GM12878 (cell line): ENCODE results near the gene RIN1. TPM values are rescaled to one million over a fixed set of nuclear protein-coding genes. Genes with fewer than 3 reads are reported as not detected.

Experiments
- ATAC-seq: fragments of 200-7000 bp; cut with Tn5 transposase; 3 replicates; pipeline ENCODE4 v1.9.1; 2020; ENCODE audit warnings: mild to moderate bottlenecking, moderate library complexity
- BruUV-seq: library from RNA; stranded (reverse); fragments of 400-500 nt; replicated peaks from 2 replicates; lab custom pipeline; 2021; lab: Mats Ljungman, UMichigan
- CTCF ChIA-PET: fragments of 300-600 bp; sonication (Branson Sonifier 250); formaldehyde crosslinking; extraction: SDS; loops from one replicate; lab custom pipeline; 2021; ENCODE audit warnings: inconsistent platforms; lab: Yijun Ruan, JAX
- POLR2A ChIA-PET: fragments of 350-600 bp; formaldehyde crosslinking; extraction: SDS; loops from one replicate; lab custom pipeline; 2021; ENCODE audit warnings: inconsistent platforms; lab: Charles Lee
- RAD21 ChIA-PET: fragments of 300-600 bp; sonication (Branson Sonifier 250); formaldehyde crosslinking; loops from one replicate; lab custom pipeline; 2023; ENCODE audit warnings: antibody characterized with exemption; ENCODE audit not compliant: unreplicated experiment; lab: Charles Lee
- SMC1A ChIA-PET: fragments of 300-600 bp; sonication (Branson Sonifier 250); formaldehyde crosslinking; loops from one replicate; lab custom pipeline; 2023; ENCODE audit not compliant: unreplicated experiment, uncharacterized antibody; lab: Charles Lee
- DNase-seq: peaks from one replicate; pipeline ENCODE4 v3.0.0-alpha.2; 2011; ENCODE audit warnings: low read depth, low spot score
- FAIRE-seq: peaks from 3 replicates; lab custom pipeline; 2011; peaks lifted over from hg19 to GRCh38; lab: Jason Lieb, UNC
- H2AFZ ChIP-seq: 2 replicates; pipeline ENCODE4 v1.6.0; 2011; ENCODE audit warnings: low read depth, low read length, control low read depth; ENCODE audit not compliant: control insufficient read depth
- H3K27ac ChIP-seq: 2 replicates; pipeline ENCODE4 v1.5.1; 2011; ENCODE audit warnings: control low read depth; ENCODE audit not compliant: control insufficient read depth, insufficient read depth
- H3K27me3 ChIP-seq, 2 experiments: replicated peaks in 1 of 2; 2 replicates each; pipeline versions ENCODE4 v1.6.0 to v1.6.1; 2011; ENCODE audit warnings: low read length in 1 of 2; ENCODE audit not compliant: control insufficient read depth in 2 of 2, insufficient read depth in 2 of 2
- H3K36me3 ChIP-seq, 2 experiments: 2 replicates each; pipeline ENCODE4 v1.5.1; 2011; ENCODE audit warnings: low read length in 1 of 2; ENCODE audit not compliant: control insufficient read depth in 2 of 2, insufficient read depth in 2 of 2
- H3K4me1 ChIP-seq: 2 replicates; pipeline ENCODE4 v1.6.1; 2011; ENCODE audit warnings: mild to moderate bottlenecking, low read length, moderate library complexity, mixed read lengths; ENCODE audit not compliant: control insufficient read depth, insufficient read depth
- H3K4me2 ChIP-seq: 2 replicates; pipeline ENCODE4 v1.6.0; 2011; ENCODE audit warnings: control low read depth; ENCODE audit not compliant: control insufficient read depth, insufficient read depth
- H3K4me3 ChIP-seq: fragments of 200-600 bp; sonication (generic); 2 replicates; pipeline ENCODE4 v1.5.1; 2016
- H3K79me2 ChIP-seq: 2 replicates; pipeline ENCODE4 v1.6.0; 2011; ENCODE audit warnings: low read length; ENCODE audit not compliant: control insufficient read depth, insufficient read depth
- H3K9ac ChIP-seq: 2 replicates; pipeline ENCODE4 v1.8.0; 2011; ENCODE audit warnings: low read length, control low read depth, mixed read lengths; ENCODE audit not compliant: control insufficient read depth, insufficient read depth
- H3K9me3 ChIP-seq: replicated peaks from 3 replicates; pipeline ENCODE4 v1.5.1; 2011; ENCODE audit warnings: mild to moderate bottlenecking, low read length; ENCODE audit not compliant: control insufficient read depth, insufficient read depth
- H4K20me1 ChIP-seq: 2 replicates; pipeline ENCODE4 v1.6.0; 2011; ENCODE audit not compliant: control insufficient read depth, insufficient read depth
- ATF7 ChIP-seq: fragments of 450-650 bp; IDR thresholded peaks from 2 replicates; pipeline ENCODE4 v1.6.1; 2016; ENCODE audit warnings: low read depth, mild to moderate bottlenecking
- BCLAF1 ChIP-seq: fragments of 450-650 bp; IDR thresholded peaks from 2 replicates; pipeline ENCODE4 v1.6.1; 2017; ENCODE audit warnings: antibody characterized with exemption, mild to moderate bottlenecking, moderate library complexity
- CHD2 ChIP-seq: IDR thresholded peaks from 2 replicates; pipeline ENCODE4 v1.6.1; 2011; ENCODE audit warnings: low read depth, low read length, improper control_type of control experiment, borderline replicate concordance
- CREB1 ChIP-seq: IDR thresholded peaks from 2 replicates; pipeline ENCODE4 v1.6.1; 2012; ENCODE audit warnings: low read depth, mild to moderate bottlenecking, inconsistent platforms
- GABPA ChIP-seq: IDR thresholded peaks from 2 replicates; pipeline ENCODE4 v1.6.1; 2014; ENCODE audit warnings: antibody characterized with exemption, low read depth, mild to moderate bottlenecking, inconsistent platforms
- HDAC2 ChIP-seq: fragments of 200-600 bp; sonication (generic); IDR thresholded peaks from 2 replicates; pipeline ENCODE4 v1.6.1; 2017
- HDGF ChIP-seq: fragments of 450-650 bp; IDR thresholded peaks from 2 replicates; pipeline ENCODE4 v1.6.1; 2016; ENCODE audit warnings: antibody characterized with exemption
- PAX5 ChIP-seq: IDR thresholded peaks from 2 replicates; pipeline ENCODE4 v1.6.1; 2011; ENCODE audit warnings: low read depth, low read length, borderline replicate concordance
- RAD21 ChIP-seq: IDR thresholded peaks from 2 replicates; pipeline ENCODE4 v1.6.1; 2011; ENCODE audit warnings: mild to moderate bottlenecking, low read depth, low read length, moderate library complexity; ENCODE audit not compliant: insufficient read depth
- RFX5 ChIP-seq: IDR thresholded peaks from 2 replicates; pipeline ENCODE4 v1.6.1; 2011; ENCODE audit warnings: low read depth, low read length, improper control_type of control experiment
- SP1 ChIP-seq: IDR thresholded peaks from one replicate; pipeline ENCODE4 v1.6.1; 2011; ENCODE audit warnings: low read depth, low read length
- TARDBP ChIP-seq: IDR thresholded peaks from 2 replicates; pipeline ENCODE4 v1.6.1; 2016; ENCODE audit warnings: borderline replicate concordance
- WRNIP1 ChIP-seq: IDR thresholded peaks from 2 replicates; pipeline ENCODE4 v1.6.1; 2011; ENCODE audit warnings: low read depth, low read length, improper control_type of control experiment, borderline replicate concordance
- ZNF207 ChIP-seq: fragments of 450-650 bp; IDR thresholded peaks from 2 replicates; pipeline ENCODE4 v1.6.1; 2014; ENCODE audit warnings: antibody characterized with exemption, mild to moderate bottlenecking, borderline replicate concordance
- WGBS: methylation state at CpG from one replicate; pipeline ENCODE4 v1.1.6; 2016; ENCODE audit warnings: low lambda C conversion rate; ENCODE audit not compliant: insufficient replicate concordance, insufficient coverage; ENCODE audit errors: missing lambda C conversion rate; 5-methylcytosine and 5-hydroxymethylcytosine counted together
- in situ Hi-C: fragments of 300-500 bp; cut with MboI; formaldehyde crosslinking; loops from 9 replicates; pipeline ENCODE4 v1.14.3; 2018; ENCODE audit warnings: mixed read lengths
- intact Hi-C: fragments of 100-400 bp; cut with micrococcal nuclease; formaldehyde crosslinking; loops from one replicate; pipeline ENCODE4 v1.14.2; 2022; ENCODE audit not compliant: unreplicated experiment
- polyA plus RNA-seq, 11 experiments: library from polyadenylated mRNA; depleted of rRNA in 4 of 11; unstranded in 6 of 11; stranded (reverse) in 5 of 11; fragments of >200 nt; fragmentation: Nextera tagmentation in 4 of 11; fragmentation: Illumina TruSeq in 1 of 11; extraction: Ambion mirVana in 4 of 11; extraction: Trizol in 1 of 11; gene quantifications; 1 replicate in 1 of 11; 2 replicates in 10 of 11; pipeline versions ENCODE4 v1.2.1 to v1.2.3, GENCODE V29; 2011 to 2016; ENCODE audit warnings: inconsistent platforms in 2 of 11, missing spikeins in 2 of 11, low read depth in 1 of 11
- total RNA-seq, 4 experiments: library from RNA; depleted of rRNA in 3 of 4; stranded (reverse); fragments of >200 nt in 3 of 4; fragmentation: Illumina TruSeq in 1 of 4; extraction: Trizol in 1 of 4; gene quantifications; 2 replicates each; pipeline versions ENCODE4 v1.2.1 to v1.2.3, GENCODE V29; 2013 to 2021

The RIN1 gene
- total and polyA plus RNA-seq, 10 of the 15 experiments (the other 5 are each of a cell fraction or from before 2014, with no cell fraction given) = 0.04 to 0.69 (median 0.22) TPM; not detected in 1

- no peaks in the 10 kb centered on the region; the same call in none of the 2 replicates for H4K20me1 ChIP-seq
- H3K9me3 ChIP-seq = no peaks in the 10 kb centered on the region
- H3K36me3 ChIP-seq = no peaks in the 10 kb centered on the region; a peak in 1 of 4 replicates
- FAIRE-seq (no peak), DNase-seq (no peak), ATAC-seq (no peak)
- no peak overlapping the region for H3K9ac ChIP-seq
- no peak overlapping the region for H2AFZ ChIP-seq
- ChIA-PET POLR2A (interaction anchor here (0.6 to 1.3 kb wide), 2 partner anchors 10 to 13 kb away, joined by 5 read pairs; no protein-coding TSS in a partner anchor), SMC1A (interaction anchor here (1.0 to 3.4 kb wide), 2 partner anchors 16 to 61 kb away, joined by 8 to 10 read pairs; partner anchors contain the start of gene RAB1B), RAD21 (interaction anchor here (1.1 to 2.2 kb wide), 3 partner anchors 16 to 88 kb away, joined by 3 to 11 read pairs (median 5); no protein-coding TSS in a partner anchor), CTCF (interaction anchor here (0.6 to 2.8 kb wide), 10 partner anchors 12 to 219 kb away, joined by 3 to 29 read pairs (median 3); no protein-coding TSS in a partner anchor)
- WGBS = 81% methylated on average over 10 of the region's 14 CpGs
- no peak overlapping the region for H3K4me2 ChIP-seq
- TF ChIP-seq CREB1 (no peak), ZNF207 (no peak), TARDBP (no peak), ATF7 (no peak), BCLAF1 (no peak), RAD21 (no peak), CHD2 (no peak), GABPA (no peak), PAX5 (no peak), SP1 (no peak), HDGF (no peak), WRNIP1 (no peak), HDAC2 (no peak), RFX5 (no peak)
- no TSS peak for BruUV-seq
- in situ Hi-C loops (no loop called here), intact Hi-C loops (loop anchor here (2.0 kb wide), 1 partner anchor 15 kb away; the partner anchor contains the start of gene RAB1B)
- H3K79me2 ChIP-seq = peaks cover 11% of the 10 kb centered on the region
- no peak overlapping the region for H3K27ac ChIP-seq
- H3K4me1 ChIP-seq = peaks cover 13% of the 10 kb centered on the region
- H3K4me3 ChIP-seq = no peak overlapping the region
- no peaks in the 10 kb centered on the region for H3K27me3 ChIP-seq
These were observed 52.7 kb downstream of the RIN1 start for GRCh38 chr11:66283461-66284105.
